HG02588 (cell line): Measurements from ENCODE around the gene BEAN1.

Experiments
- ATAC-seq: cut with Tn5 transposase; IDR thresholded peaks from one replicate; pipeline ENCODE4 v1.9.1; 2021; ENCODE audit warnings: mild to moderate bottlenecking, moderate library complexity; ENCODE audit not compliant: unreplicated experiment

BEAN1 gene

GRCh38 chr16:66418165-66418962, 8.7 kb upstream of the BEAN1 start:
- no peak for ATAC-seq

- no peak for ATAC-seq
Measured at GRCh38 chr16:66419527-66419926, 7.6 kb upstream of the BEAN1 start.

- no peak for ATAC-seq
Measured at GRCh38 chr16:66420396-66420795, 6.7 kb upstream of the BEAN1 start.

DNA sequence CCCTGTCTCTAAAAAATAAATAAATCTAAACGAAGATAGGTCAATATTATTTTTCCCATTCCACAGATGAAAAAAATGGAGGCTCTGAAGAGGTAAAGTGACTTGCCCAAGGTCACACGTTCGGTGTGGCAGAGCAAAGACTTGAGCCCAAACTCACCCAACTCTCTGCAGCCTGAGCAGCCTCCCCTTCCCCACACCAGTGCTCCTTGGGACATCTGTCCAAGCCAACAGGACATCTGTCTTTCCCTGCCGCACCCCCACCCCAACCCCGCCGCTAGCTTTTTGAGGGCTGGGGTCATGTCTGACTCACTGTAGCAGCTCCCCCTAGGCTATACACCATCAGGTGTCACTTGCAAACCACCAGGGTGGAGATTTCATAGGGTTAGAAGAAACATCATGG, 5.2 kb upstream of the BEAN1 start:
- ATAC-seq: no peak

DNA sequence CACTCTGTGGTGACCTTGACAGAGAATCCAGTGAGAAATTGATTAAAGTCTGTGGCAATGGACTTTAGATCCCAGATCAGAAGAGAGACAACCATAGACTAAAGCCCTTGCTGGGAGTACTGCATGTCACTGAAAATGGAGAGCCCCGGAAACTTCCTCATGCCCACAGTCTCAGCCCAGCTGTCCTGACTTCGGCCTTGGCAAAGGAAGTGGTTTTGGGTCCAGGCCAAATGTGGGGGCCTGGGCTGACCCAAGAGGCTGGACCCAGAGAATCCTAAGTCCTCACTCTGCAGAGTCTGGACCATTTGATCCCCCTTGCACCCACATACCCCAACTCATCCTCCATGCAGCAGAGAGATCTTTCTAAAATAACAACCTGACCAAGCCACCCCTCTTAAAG, 4.7 kb upstream of the BEAN1 start:
- no peak for ATAC-seq

DNA sequence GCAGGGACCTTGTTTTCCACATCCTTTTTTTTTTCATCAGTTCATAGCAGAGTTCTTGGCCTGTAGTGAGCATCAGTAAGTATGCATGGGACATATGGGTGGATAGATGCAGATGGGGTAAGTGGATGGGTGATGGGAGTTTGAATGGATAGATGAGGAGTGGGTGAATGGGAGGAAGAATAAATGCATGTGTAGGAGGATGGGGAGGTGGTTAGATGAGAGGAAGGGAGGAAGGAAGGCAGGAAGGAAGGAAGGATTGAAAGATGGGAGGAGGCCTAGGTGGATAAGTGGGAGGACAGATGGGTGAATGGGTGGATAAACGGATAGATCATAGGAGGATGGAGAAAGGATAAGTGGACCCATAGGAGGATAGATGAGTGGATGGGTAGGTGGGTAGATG, 3.9 kb upstream of the BEAN1 start:
- no peak for ATAC-seq

DNA sequence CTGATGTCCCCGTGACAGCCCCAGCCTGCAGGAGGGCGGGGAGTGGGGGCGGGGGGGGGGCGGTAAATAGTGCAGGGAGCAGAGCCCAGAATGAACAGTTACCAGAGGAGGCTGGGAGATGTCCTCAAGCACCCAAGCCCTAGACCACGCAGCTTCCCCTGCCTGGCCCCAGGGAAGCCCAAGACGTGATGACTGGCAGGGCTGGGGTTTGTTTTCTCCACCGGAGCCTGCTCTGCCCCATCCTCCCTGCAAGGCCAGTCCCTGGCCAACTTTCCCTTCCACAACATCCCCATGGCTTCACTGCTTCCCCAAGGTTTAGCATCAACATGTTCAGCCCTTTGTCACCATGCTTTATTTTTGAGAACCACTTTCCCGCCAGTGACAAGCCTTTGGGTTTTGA, 1.4 kb upstream of the BEAN1 start:
- ATAC-seq: no peak

GRCh38 chr16:66426112-66427035, 721 bp upstream of the BEAN1 start:
- ATAC-seq: no peak

DNA sequence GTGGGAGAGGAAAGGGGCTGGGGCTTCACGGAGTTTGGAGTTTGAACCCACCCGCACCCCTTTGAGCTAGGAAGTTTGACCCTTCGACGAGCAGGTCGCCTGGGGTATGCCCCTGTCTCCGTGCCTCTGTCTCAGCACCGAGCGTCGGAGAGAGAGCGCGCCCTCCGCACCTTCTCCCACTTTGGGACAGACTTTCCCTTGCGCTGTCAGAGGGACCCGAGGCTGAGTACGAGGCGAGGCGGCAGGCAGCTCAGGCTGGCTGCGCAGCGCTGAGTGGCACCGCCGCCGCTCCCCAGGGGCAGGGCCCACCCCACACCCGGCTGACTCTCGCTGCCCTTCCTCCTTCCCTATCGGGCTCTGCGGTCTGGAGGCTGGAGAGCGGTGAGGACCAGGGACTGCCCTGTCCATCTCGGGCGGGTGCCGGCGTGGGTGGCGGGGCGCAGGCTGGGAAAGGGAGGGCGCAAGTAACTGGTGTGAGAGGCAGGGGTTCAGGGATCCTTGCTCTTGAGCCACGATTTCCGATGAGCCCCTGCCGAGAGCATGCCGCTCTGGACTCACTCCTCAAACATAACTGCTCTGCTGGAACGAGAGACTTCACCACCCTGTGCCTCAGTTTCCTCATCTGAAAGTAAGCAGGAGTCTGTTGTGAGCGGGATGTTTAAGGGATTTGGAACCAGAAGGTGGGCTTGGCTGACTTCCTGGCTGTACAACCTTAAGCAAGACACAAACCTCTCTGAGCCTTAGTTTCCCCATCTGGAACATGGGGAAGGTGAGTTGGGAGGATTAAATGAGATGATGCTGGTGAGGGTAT, 981 bp downstream of the BEAN1 start:
- no peak for ATAC-seq

DNA sequence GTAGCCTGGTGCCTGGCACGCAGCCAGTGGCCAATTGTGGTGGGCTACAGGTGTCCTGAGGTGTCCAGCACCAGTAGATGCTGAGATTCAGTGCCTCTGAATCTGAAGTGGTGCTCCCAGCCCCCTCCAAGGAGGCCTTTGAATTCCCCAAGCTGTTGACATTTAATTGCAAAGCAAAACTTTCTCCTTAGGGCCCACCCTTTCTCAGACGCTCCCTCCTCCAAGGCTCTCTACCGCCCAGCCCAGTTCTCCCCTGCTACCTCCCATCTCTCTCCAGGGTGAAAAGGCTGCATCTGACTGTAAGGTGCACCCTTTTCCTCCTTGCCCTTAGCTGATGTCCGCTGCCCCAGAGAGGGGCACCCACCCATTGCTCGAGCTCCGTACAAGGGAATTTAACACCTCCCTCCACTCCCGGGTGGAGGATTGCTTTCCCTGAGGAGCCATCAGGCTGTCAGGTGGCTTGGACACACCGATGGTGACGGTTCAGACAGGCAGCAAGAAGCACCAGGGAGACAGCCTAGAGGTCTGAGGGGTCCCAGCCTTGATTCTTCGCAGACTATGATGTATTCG, 1.7 kb downstream of the BEAN1 start:
- no peak for ATAC-seq

DNA sequence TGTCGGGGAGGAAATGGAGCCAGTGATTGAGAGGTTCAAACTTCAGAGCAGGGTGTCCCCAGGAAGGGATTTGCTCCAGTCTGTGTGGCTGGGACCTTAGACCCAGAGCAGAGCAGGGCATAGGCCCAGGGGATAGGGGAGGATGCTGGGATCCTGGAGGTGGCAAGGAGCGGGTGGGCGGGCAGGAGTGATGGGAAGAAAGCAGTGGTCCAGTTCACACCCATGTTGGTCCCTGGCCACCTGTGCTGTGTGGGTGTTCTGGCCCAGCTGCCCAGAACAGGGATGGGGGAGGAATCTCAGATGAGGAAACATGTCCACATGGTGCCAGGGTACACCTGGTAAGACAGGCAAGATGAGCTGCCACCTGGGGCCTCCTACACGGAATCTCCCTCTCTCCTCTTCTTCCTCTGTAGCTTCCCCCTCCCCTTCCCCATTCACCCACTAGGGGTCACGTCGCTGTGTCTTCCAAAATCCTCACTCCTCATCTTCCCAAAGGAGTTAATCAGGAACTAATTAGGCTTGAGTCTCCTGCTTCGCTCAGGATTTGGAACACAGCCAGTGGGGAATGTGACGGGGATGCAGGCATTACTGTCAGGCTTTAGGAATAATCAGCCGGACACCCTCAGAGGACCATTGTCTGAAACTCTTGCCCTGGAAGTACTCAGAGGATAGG, 2.3 kb downstream of the BEAN1 start:
- ATAC-seq: no peak

DNA sequence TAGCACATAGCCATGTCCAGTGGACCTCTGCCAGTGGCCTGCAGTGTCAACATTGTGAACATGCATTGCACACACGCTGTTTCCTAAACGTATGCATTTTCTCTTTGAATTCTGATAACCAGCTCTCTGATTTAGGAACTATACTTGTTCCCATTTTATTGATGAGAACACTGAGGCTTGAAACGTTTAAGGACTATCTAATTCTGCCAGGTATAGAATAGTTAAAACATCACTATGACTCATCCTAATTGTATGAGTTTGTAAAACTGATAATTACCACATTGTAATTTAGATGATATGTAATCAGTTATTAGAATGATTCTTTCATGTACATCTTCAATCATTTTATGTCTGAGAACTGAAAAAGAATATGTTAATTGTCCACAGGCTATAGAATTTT, 3.1 kb downstream of the BEAN1 start:
- ATAC-seq: no peak

- ATAC-seq: no peak
Measured at GRCh38 chr16:66431760-66432159, 4.7 kb downstream of the BEAN1 start.

DNA sequence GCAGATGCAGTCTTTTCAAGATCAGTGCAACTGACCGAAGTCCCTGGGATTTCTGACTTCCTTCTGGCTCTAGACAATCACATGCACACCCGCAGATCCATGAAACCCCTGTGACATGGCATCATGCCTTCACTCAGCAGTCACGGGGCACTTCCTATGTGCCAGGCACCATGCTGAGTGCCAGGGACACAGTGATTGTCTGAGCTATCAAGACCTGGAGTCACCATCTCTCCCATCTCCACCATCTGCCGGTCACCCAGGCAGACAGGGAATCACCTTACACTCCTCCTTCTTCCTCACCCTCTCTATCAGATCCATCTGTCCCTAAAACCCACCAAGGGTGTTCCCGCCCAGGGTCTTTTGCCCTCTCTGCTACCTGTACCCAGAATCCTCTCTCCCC, 5.3 kb downstream of the BEAN1 start:
- no peak for ATAC-seq

GRCh38 chr16:66434619-66435430, 7.7 kb downstream of the BEAN1 start:
- no peak for ATAC-seq

GRCh38 chr16:66435896-66436295, 8.8 kb downstream of the BEAN1 start:
- no peak for ATAC-seq

DNA sequence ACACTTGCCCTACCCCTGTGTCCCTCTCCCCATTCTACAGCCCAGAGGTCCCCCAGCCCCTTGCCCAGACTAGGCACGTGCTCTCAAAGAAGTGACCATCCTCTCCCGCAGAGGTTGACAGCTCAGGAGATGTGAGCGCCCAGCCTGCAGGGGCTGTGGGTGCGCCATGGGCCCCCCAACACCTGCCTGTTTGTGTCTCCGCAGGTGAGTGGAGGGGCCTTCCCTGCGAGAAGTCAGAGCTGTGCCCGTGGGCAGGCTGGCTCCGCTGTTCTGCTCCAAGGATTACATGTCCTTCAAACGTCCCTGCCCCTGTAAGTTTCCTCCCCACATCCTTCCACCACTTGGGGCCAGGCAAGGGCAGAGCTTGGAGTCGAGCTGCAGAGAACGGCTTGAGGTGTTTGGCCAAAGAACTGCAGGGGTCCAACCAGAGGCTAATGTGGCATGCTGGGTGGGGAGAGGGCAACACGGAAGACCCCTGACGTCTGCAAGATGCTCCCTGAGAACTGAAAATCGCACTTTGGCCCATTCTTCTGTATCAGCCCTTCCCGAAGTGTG, 10.4 kb downstream of the BEAN1 start:
- no peak for ATAC-seq

GRCh38 chr16:66438536-66438935, 11.4 kb downstream of the BEAN1 start:
- ATAC-seq: no peak

GRCh38 chr16:66439051-66439730, 12.1 kb downstream of the BEAN1 start:
- no peak for ATAC-seq
